Stimulated activated naive B cell treated with anti-CD40 and anti-IgM and Interleukin-4, amounts not matched to agents 10 μg/mL and 1 μg/mL and 100 μg/mL, for 72 hours (primary cell): Measurements from ENCODE around the gene RAPGEF6.

ENCODE experiments used
- ATAC-seq, 2 donors: fragments of 150-1000 bp; cut with Tn5 transposase; replicated peaks; 2 replicates each; pipeline ENCODE4 v1.10.0; 2021; ENCODE audit warnings: moderate library complexity in 1 of 2
- DNase-seq: peaks from one replicate; pipeline ENCODE4 v3.0.0; 2021
- H3K27ac Mint-ChIP-seq: one replicate; pipeline ENCODE4 v1.8.0; 2022; ENCODE audit warnings: mild to moderate bottlenecking, mixed read lengths
- H3K27me3 Mint-ChIP-seq, 2 donors: one replicate each; pipeline ENCODE4 v1.8.0; 2022; ENCODE audit warnings: mixed read lengths in 2 of 2
- H3K36me3 Mint-ChIP-seq, 2 donors: one replicate each; pipeline ENCODE4 v1.8.0; 2022; ENCODE audit warnings: mixed read lengths in 2 of 2, mild to moderate bottlenecking in 1 of 2
- H3K4me1 Mint-ChIP-seq, 2 donors: one replicate each; pipeline ENCODE4 v1.8.0; 2022; ENCODE audit warnings: mixed read lengths in 2 of 2, mild to moderate bottlenecking in 1 of 2
- H3K4me3 Mint-ChIP-seq, 2 donors: one replicate each; pipeline ENCODE4 v1.8.0; 2022; ENCODE audit warnings: mild to moderate bottlenecking in 2 of 2, mixed read lengths in 2 of 2, moderate library complexity in 1 of 2
- H3K9me3 Mint-ChIP-seq, 2 donors: one replicate each; pipeline ENCODE4 v1.8.0; 2022; ENCODE audit warnings: mixed read lengths in 2 of 2, mild to moderate bottlenecking in 1 of 2

RAPGEF6 gene

DNA sequence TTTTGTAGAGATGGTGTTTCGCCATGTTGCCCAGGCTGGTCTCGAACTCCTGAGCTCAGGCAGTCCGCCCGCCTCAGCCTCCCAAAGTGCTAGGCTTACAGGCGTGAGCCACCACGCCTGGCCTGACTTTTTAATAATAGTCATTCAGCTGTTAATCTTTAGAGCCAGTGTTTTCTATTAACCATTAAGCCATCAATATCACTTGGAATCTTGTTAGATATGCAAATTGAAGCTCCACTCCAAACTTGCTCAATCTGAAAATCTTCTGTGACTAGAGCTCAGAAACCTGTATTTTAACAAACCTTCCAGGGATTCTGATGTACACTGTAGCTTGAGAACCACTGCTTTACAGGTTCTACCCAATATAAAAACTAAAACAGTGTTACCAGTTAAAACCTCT is 257.7 kb downstream of the RAPGEF6 start:
- H3K4me3 Mint-ChIP-seq, result no peak overlapping the region
- peaks cover 40 to 75% of the 10 kb centered on the region in 2 donors for H3K4me1 Mint-ChIP-seq
- peak overlapping the region; percentile 75 for H3K27ac Mint-ChIP-seq
- peaks cover 2 to 4% of the 10 kb centered on the region in 2 donors for H3K9me3 Mint-ChIP-seq
- no peak for DNase-seq
- peaks cover 21 to 38% of the 10 kb centered on the region in 2 donors for H3K36me3 Mint-ChIP-seq
- no peak for ATAC-seq
- no peaks in the 10 kb centered on the region for H3K27me3 Mint-ChIP-seq

DNA sequence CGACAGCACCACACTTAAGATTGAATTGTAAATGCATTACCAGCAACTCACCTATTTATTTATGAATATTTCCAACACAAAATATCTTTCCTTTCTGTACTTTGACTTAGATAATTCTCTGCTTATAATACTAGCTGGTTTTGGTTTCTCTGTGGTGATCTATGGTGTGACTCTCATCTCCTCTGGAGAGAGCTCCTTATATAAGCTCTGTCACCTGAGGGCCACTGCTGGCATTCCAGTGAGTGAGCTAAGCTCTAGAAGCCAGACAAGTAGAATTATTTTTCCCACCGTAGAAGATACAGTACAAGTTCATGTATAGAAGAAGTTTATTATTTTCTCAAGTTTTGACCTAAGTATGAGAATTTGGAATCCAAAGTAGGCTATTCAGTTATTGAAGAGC is 259.7 kb downstream of the RAPGEF6 start:
- ATAC-seq (peak; percentile 38), DNase-seq (no peak)
- Mint-ChIP-seq H3K9me3 (peaks cover 0 to 2% of the 10 kb centered on the region in 2 donors), H3K27me3 (no peaks in the 10 kb centered on the region), H3K4me1 (peaks cover 34 to 74% of the 10 kb centered on the region in 2 donors), H3K4me3 (peak overlapping the region; percentile 49 to 71), H3K27ac (peak overlapping the region; percentile 86), H3K36me3 (peaks cover 12 to 33% of the 10 kb centered on the region in 2 donors)
